ENCODE measurements around the gene CEP63.

DNA sequence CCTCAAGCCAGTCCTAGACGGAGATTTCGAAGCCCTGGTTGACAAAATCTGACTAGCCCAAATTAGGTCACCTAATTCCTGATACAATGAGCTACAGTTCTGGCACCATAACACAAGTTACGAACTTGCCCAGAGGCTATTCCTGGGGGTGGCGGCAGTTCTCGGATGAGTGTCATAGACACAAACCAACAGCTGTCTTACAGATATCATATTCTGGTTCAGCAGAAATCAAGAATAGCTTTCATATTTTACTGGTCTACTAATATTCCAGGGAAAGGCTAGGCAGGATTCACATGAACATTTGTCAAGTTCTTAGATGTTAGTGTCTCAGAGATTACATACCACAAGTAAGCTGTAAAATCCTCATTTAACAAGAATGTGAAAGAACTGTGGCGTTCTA is 8.9 kb upstream of the CEP63 start:
- TF ChIP-seq, protein P1, sequence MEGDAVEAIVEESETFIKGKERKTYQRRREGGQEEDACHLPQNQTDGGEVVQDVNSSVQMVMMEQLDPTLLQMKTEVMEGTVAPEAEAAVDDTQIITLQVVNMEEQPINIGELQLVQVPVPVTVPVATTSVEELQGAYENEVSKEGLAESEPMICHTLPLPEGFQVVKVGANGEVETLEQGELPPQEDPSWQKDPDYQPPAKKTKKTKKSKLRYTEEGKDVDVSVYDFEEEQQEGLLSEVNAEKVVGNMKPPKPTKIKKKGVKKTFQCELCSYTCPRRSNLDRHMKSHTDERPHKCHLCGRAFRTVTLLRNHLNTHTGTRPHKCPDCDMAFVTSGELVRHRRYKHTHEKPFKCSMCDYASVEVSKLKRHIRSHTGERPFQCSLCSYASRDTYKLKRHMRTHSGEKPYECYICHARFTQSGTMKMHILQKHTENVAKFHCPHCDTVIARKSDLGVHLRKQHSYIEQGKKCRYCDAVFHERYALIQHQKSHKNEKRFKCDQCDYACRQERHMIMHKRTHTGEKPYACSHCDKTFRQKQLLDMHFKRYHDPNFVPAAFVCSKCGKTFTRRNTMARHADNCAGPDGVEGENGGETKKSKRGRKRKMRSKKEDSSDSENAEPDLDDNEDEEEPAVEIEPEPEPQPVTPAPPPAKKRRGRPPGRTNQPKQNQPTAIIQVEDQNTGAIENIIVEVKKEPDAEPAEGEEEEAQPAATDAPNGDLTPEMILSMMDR (IDR thresholded peaks at IDR 0.05; ENCODE audit: low read depth, low read length): no peak
- TF ChIP-seq EZH2phosphoT487 (IDR thresholded peaks at IDR 0.05; ENCODE audit: low read depth): no peak

All from OCI-LY3 (cell line).